Measurements from ENCODE around the gene MSL1.
"Not testable (repeated sequence)": the region's sequence is repeated elsewhere in the genome, so short reads cannot be mapped to it uniquely, and the experiment has no call there.

MSL1 gene

GRCh38 chr17:40124279-40125141 lies 2.7 kb downstream of the MSL1 start:
- no peak for DNase-seq (ENCODE audit: low read depth in 1 of 2, low spot score in 1 of 2)

GRCh38 chr17:40129498-40129897 lies 7.7 kb downstream of the MSL1 start:
- no peak for DNase-seq (ENCODE audit: low read depth in 1 of 2, low spot score in 1 of 2)

- DNase-seq (ENCODE audit: low read depth in 1 of 2, low spot score in 1 of 2), result no peak
These were observed 8.7 kb downstream of the MSL1 start for GRCh38 chr17:40130352-40131042.

DNA sequence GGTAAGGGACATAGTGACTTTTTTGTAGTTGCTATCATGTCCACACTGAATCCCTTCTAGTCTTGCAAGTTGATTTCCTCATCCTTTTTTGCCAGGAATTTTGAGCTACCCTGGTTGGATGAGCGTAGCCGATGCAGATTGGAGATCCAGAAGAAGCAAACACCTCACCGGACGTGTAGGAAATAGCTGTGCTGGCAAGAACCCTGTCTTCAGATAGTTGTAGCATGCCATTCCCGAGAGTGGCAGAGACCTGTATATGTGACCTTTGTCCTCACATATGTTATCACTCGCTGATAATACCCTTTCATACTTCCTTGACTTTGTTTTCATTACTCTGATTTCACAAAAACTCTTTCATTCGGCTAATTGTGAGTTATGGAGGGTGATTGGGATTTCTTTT lies 12.4 kb downstream of the MSL1 start:
- no peak for DNase-seq (ENCODE audit: low read depth in 1 of 2, low spot score in 1 of 2)

DNA sequence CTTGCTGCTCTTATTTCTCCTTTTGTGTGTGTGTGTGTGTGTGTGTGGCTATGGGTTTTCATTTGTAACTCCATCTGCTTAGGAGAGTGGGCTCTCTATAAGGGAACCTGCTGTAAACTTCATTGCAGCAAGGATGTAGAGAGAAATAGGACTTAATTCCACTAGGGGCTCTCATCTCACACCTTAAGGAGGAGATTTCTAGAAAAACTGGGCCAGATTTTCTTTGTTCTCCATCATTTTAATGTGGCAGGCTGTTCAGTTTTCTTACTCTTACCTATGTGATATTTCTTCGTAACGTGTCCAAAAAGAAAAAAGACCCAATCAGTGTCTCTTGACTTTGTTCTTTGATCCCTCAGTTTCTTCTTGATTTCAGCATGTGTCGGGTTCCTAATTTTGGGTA lies 14.0 kb downstream of the MSL1 start:
- DNase-seq (ENCODE audit: low read depth in 1 of 2, low spot score in 1 of 2), result no peak

- DNase-seq (ENCODE audit: low read depth in 1 of 2, low spot score in 1 of 2), result no peak
These were observed 17.8 kb downstream of the MSL1 start for GRCh38 chr17:40139566-40140058.

DNA sequence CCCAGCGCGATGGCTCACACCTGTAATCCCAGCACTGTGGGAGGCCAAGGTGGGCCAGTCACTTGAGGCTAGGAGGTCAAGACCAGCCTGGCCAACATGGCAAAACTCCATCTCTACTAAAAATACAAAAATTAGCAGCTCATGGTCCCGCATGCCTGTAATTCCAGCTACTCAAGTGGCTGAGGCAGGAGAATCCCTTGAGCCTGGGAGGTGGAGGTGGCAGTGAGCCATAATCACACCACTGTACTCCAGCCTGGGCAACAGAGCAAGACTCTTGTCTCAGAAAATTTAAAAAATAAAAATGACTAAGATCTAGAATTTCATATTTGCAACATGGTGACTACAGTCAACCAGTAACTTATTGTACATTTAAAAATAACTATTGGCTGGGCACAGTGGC lies 21.4 kb downstream of the MSL1 start:
- not testable (repeated sequence) for DNase-seq (ENCODE audit: low read depth in 1 of 2, low spot score in 1 of 2)

GRCh38 chr17:40145476-40145875 lies 23.7 kb downstream of the MSL1 start:
- DNase-seq (ENCODE audit: low read depth in 1 of 2, low spot score in 1 of 2), result no peak

GRCh38 chr17:40148527-40148926 lies 26.8 kb downstream of the MSL1 start:
- DNase-seq (ENCODE audit: low read depth in 1 of 2, low spot score in 1 of 2), result no peak

GRCh38 chr17:40150276-40150675 lies 28.5 kb downstream of the MSL1 start:
- no peak for DNase-seq (ENCODE audit: low read depth in 1 of 2, low spot score in 1 of 2)

- DNase-seq (ENCODE audit: low read depth in 1 of 2, low spot score in 1 of 2), result no peak
These were observed 29.7 kb downstream of the MSL1 start for GRCh38 chr17:40151414-40151963.

GRCh38 chr17:40153603-40154236 lies 31.9 kb downstream of the MSL1 start:
- DNase-seq (ENCODE audit: low read depth in 1 of 2, low spot score in 1 of 2), result no peak

- DNase-seq (ENCODE audit: low read depth in 1 of 2, low spot score in 1 of 2), result no peak
These were observed 36.2 kb downstream of the MSL1 start for GRCh38 chr17:40157973-40158372.

DNA sequence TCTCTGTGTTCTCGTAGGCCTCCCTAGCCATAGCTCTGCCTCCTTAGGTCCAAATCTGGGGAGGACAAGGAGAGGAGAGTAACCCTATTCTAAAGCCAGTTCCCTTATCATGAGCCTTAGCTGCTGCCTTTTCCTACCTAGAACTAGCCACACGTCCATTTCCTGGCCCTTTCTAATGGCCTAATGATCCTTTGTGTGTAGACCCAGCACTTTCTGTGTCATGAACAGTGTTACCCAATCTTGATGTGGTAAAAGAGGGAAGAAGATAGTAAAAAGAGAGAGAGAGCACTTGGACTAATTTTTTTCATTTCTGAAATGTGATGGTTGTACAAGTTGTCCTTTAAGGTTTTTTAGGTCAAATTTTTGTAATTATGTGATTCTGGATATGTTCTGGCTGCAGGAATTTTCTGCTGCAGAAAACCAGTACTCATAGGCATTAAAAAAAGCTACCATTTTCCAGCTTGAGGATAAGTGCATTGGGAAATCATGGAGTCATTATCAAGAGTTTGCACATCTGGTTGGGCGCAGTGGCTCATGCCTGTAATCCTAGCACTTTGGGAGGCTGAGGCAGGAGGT lies 36.8 kb downstream of the MSL1 start:
- no peak for DNase-seq (ENCODE audit: low read depth in 1 of 2, low spot score in 1 of 2)

DNA sequence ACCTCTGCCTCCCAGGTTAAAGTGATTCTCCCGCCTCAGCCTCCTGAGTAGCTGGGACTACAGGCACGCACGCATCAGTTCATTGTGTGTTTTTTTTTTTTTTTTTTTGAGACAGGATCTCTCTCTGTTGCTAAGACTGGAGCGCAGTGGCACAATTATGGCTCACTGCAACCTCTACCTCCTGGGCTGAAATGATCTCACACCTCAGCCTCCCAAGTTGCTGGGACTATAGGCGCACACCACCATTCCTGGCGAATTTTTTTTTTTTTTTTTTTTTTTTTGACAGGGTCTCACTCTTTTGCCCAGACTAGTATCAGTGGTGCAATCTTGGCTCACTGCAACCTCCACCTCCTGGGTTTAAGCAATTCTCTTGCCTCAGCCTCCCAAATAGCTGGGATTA lies 37.7 kb downstream of the MSL1 start:
- DNase-seq (ENCODE audit: low read depth in 1 of 2, low spot score in 1 of 2), result no peak

DNA sequence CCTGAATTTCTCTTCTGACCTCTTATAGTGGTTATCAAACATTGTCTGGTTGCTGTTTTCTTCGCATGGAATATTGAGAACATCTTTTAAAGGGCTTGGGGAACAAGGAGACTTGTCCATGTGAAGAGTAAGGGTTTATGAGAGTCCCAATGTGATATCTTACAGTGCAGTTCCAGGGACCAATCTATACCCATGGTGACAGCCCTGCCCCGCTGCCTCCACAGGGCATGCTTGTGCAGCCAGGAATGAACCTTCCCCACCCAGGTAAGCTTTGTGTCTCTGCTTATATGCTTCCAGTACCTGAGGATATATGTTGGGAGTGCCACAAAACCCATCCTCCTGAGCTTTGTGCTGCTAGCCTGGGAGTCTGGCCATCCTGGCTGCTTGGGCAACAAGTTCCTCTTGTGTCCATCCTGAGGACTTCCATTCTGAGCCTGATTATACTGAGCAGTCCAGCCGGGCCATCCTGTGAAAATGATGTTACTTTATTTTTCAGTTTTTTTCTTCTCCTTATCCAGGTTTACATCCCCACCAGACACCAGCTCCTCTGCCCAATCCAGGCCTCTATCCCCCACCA lies 46.0 kb downstream of the MSL1 start:
- no peak for DNase-seq (ENCODE audit: low read depth in 1 of 2, low spot score in 1 of 2)

GRCh38 chr17:40168262-40168832 lies 46.6 kb downstream of the MSL1 start:
- DNase-seq (ENCODE audit: low read depth in 1 of 2, low spot score in 1 of 2), result no peak

DNA sequence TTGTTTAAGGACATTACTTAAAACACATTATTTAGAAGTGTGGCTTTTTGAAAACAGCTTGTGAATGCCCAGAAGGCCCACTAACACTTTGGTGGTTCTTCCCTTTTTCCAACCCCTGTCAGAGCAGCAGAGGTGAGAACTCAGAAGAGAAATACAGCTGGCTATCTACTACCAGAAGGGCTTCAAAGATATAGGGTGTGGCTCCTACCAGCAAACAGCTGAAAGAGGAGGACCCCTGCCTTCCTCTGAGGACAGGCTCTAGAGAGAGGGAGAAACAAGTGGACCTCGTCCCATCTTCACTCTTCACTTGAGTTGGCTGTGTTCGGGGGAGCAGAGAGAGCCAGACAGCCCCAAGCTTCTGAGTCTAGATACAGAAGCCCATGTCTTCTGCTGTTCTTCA lies 48.6 kb downstream of the MSL1 start:
- no peak for DNase-seq (ENCODE audit: low read depth in 1 of 2, low spot score in 1 of 2)

DNA sequence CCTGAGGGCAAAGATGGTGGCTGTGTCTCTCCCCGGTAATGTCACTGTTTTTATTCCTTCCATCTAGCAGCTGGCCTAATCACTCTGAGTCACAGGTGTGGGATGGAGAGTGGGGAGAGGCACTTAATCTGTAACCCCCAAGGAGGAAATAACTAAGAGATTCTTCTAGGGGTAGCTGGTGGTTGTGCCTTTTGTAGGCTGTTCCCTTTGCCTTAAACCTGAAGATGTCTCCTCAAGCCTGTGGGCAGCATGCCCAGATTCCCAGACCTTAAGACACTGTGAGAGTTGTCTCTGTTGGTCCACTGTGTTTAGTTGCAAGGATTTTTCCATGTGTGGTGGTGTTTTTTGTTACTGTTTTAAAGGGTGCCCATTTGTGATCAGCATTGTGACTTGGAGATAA lies 50.0 kb downstream of the MSL1 start:
- no peak for DNase-seq (ENCODE audit: low read depth in 1 of 2, low spot score in 1 of 2)

GRCh38 chr17:40173091-40173777 lies 51.5 kb downstream of the MSL1 start:
- DNase-seq (ENCODE audit: low read depth in 1 of 2, low spot score in 1 of 2), result no peak

Measured in activated CD4-positive, alpha-beta T cell treated with anti-CD3 and anti-CD28 coated beads, Interleukin-2, amount 50 U/mL, for 24 hours (primary cell).